GM18499 (cell line): ENCODE results near the gene SESN2.

Experiments
- ATAC-seq: cut with Tn5 transposase; IDR thresholded peaks from one replicate; pipeline ENCODE4 v1.9.1; 2021; ENCODE audit warnings: moderate number of reproducible peaks; ENCODE audit not compliant: insufficient read depth, unreplicated experiment

The SESN2 gene

GRCh38 chr1:28249013-28249865 lies 10.1 kb upstream of the SESN2 start:
- ATAC-seq = no peak

- ATAC-seq = no peak
These were observed 9.4 kb upstream of the SESN2 start for GRCh38 chr1:28249866-28250295.

DNA sequence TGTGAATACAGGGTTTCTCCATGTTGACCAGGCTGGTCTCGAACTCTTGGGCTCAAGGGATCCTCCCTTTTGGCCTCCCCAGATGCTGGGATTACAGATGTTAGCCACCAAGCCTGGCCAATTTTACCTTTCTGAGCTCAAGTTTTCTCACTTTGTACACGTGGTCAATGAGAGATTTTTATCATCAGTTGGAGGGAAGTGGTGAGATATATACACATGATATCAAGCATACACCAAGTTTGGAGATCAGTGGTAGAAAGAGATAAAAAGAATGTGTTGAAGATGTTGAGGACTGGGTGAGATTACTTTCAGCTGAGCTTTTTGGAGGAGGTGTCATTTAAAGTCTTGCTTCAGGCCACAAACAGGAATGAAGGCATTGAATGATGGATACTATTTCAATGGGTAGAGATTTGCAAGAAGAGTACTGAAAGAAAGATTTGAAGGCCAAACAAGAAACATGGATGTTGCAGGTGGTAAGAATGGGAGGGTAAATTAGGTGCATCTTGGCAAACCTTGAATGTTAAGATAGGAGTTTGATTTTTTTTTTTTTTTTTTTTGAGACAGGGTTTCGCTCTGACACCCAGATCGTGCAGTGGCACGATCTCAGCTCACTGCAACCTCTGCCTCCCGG lies 3.0 kb upstream of the SESN2 start:
- ATAC-seq = no peak

DNA sequence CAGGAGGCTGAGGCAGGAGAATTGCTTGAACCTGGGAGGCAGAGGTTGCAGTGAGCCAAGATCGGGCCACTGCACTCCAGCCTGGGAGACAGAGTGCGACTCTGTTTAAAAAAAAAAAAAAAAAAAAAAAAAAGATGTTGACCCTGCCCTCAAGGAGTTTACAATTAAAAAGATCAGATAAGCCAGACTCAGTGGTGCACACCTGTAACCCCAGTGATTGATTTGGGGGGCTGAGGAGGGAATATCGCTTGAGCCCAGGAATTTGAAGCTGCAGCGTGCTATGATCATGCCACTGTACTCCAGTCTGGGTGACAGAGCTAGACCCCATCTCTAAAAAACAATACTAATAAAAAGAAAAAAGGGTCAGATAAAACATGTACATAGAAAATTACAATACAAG lies 1.6 kb upstream of the SESN2 start:
- no peak for ATAC-seq

- ATAC-seq = no peak
These were observed 578 bp upstream of the SESN2 start for GRCh38 chr1:28258628-28259251.

DNA sequence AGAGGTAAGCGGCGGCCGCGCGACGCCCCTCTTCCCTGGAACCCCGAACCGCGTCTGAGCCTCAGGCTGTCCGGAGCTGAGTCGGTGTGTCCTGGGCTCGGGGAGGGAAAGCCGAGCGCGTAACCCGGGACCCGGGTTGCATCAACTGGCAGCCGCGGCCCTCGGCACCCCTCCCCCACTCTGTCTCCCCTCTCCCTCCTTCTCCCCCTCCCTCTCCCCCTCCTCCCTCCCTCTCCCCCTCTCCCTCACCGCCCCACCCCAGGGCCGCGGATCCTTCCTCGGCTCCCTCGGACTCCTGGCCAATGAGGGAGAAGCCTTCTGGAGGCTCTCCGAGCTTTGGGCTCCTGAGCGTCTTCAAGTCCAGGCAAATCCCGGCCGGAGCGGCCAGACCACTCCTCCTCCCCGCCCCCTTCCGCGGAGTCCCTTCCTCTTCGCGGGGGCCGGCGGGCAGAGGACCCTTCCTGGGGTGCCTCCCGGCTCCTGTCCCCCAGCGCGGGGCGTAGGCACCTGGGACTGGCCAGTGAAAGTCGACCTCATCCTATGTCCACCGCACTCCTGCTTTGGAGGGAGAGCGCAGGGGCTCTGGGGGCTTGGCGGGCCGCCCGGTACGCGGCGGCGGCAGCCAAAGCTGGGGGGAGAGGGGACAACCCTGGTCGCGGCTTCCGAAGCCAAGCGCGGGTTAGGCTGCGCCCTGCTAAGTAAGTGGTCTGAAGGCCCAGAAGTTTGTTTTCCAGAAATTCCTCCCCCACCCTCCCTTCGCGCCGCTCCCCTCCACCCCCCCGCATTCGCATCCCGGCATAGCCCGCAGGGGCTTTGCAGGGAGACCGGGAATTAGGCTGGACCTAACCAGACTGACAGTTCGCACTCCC lies 850 bp downstream of the SESN2 start:
- no peak for ATAC-seq

DNA sequence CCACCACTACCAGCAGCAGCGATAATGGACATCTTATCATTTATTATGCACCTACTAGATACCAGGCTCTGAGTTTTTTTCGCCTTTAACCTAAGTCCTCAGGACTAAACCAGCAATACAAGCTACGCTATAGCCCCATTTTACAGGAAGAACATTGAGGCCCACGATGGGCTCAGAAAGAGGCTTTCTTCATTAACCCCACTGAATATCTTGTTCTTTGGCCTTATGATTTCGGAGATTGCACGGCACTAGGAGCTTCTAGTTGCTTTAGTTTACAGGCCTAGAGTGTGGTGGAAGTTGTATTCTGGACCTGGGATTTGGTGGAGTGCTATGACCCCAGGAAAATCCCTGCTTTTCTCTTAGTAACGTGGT lies 1.5 kb downstream of the SESN2 start:
- no peak for ATAC-seq

DNA sequence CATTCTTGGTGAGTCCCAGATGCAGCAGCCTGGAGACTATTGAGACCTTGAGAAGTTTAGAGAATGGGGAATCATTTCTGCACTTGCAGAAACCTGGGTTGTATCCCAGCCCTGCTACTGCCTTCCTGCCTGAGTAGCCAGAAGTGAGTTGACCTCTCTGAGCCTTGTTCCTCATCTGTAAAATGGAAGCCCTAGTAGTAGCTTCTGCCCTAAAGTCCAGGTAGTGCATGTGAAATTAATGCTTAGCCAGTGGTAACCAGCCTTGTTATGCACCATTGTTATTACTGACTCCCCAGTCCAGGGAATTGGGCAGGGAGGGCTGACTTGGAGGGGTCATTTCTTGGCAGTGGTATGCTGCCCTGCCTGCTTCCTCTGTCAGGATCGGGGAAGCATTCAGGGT lies 5.6 kb downstream of the SESN2 start:
- ATAC-seq = no peak

DNA sequence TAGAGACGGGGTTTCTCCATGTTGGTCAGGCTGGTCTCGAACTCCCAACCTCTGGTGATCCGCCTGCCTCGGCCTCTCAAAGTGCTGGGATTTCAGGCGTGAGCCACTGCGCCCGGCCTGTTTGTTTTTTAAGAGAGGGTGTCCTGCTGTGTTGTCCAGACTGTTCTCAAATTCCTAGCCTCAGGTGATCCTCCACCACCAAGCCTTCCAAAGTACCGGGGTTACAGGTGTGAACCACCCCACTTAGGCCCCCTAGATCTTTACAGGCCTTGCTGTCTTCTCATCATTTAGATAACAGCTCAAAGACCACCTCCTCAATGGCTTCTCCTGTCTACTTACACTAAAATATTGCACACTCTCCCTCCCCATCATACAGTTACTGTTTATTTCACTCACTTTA lies 6.3 kb downstream of the SESN2 start:
- ATAC-seq = no peak

GRCh38 chr1:28266920-28267322 lies 7.6 kb downstream of the SESN2 start:
- ATAC-seq = no peak

- no peak for ATAC-seq
These were observed 8.3 kb downstream of the SESN2 start for GRCh38 chr1:28267633-28268032.

GRCh38 chr1:28269529-28269928 lies 10.2 kb downstream of the SESN2 start:
- no peak for ATAC-seq

- no peak for ATAC-seq
These were observed 13.0 kb downstream of the SESN2 start for GRCh38 chr1:28272215-28272852.

DNA sequence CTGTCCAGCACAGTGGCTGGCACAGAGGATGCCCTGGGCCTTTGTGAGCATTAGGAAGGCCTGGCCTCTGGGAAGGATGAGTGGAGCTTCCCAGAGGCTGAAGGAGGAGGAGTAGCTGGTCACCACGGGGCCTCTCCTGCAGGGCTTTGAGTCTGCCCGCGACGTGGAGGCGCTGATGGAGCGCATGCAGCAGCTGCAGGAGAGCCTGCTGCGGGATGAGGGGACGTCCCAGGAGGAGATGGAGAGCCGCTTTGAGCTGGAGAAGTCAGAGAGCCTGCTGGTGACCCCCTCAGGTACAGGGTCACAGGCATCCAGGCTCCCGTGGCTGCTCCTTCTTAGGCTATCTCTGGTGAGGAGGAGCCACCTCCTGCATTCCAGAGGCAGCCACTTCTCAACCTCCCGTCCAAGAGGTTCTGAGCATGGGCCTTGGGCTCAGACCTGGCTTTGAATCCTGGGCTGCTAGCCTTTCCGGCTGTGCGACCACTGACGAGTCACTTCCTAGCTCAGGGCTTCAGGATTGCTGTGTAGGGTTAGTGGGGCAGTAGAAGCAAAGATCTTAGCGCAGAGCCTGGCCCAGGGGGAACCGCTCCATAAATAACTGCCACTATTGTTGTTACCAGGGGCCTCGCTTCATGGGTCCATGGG lies 14.0 kb downstream of the SESN2 start:
- ATAC-seq = no peak

GRCh38 chr1:28278763-28279162 lies 19.4 kb downstream of the SESN2 start:
- ATAC-seq = no peak

GRCh38 chr1:28279721-28280120 lies 20.4 kb downstream of the SESN2 start:
- no peak for ATAC-seq

- no peak for ATAC-seq
These were observed 21.2 kb downstream of the SESN2 start for GRCh38 chr1:28280501-28280900.

DNA sequence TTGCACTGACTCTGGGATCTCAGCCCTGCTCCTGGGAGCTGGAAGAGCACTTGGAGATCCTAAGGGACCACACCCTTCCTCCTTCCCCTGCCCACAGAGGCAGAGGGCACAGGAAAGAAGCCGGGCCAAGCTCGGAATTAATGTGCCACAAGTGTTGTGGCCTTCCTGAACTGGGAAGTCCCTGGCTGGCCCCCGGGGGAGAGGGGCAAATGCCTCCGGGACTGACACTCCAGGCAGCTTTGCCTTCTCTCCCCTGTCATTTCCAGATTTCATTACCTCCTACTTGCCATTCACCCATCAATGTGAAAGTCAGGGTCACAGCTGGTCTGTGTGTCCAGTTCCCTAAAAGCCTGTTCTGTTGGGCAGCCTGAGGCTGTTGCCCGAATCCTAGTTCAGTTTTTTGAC lies 21.7 kb downstream of the SESN2 start:
- ATAC-seq = no peak

DNA sequence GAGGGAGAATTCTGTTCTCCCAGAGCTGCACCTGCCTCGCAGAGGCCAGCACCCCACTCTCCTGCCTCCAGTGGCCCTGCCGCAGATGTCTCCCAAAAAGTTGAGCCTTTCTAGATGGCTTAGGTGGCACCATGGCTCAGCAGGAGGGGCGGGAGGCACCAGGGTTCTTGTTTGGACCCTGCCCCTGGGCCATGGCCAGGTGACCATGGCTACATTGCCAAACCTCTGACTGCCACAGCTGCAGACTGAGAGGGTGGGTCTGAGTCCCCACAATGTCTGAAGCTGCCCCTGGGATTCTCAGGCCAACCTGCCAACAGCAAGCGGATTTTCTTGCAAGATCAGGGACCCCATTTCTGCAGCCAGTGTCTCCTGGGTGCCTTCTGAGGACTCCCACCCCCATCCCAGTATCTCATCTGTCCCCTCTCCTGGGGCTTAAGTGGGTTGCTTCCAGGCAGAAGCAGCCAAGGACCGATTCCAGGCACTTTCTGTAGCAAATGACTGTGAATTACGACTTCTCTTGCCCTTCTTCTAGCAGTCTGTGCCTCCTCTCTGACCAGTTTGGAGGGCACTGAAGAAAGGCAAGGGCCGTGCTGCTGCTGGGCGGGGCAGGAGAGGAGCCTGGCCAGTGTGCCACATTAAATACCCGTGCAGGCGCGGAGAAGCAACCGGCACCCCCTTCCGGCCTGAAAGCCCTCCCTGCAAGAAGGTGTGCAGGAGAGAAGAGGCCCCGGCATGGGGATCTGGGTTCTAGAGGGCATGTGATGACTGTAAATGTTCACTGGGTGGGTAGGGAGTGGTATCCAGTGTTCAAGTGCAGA lies 22.5 kb downstream of the SESN2 start:
- ATAC-seq = no peak
